DND-41 (cell line): ENCODE results near the gene SPEG.

ENCODE experiments used
- CTCF ChIP-seq: IDR thresholded peaks from 2 replicates; pipeline ENCODE4 v1.5.1; 2012; ENCODE audit warnings: borderline replicate concordance, low read length, moderate library complexity, mild to moderate bottlenecking; ENCODE audit not compliant: poor library complexity, severe bottlenecking; ENCODE audit errors: extremely low read depth
- EZH2 ChIP-seq: IDR thresholded peaks from 3 replicates; pipeline ENCODE4 v1.6.1; 2012; ENCODE audit warnings: borderline replicate concordance, low read depth, mild to moderate bottlenecking, moderate library complexity, low read length, inconsistent platforms; ENCODE audit not compliant: severe bottlenecking

- TF ChIP-seq CTCF (no peak), EZH2 (no peak)
Measured at GRCh38 chr2:219539926-219540678, 105.5 kb downstream of the SPEG start.
